NCI-H1694 (cell line): ENCODE data around the gene YJEFN3.
A peak's percentile ranks its signal among the peaks of the same experiment; 100 is the strongest.

ENCODE experiments used
- DNase-seq: peaks from one replicate; lab custom pipeline; 2025; lab: John Stamatoyannopoulos, UW

The YJEFN3 gene

GRCh38 chr19:19539698-19540063 is 11.0 kb downstream of the YJEFN3 start:
- DNase-seq = no peak

GRCh38 chr19:19540064-19540714 is 11.5 kb downstream of the YJEFN3 start:
- no peak for DNase-seq

- no peak for DNase-seq
Measured at GRCh38 chr19:19540715-19541515, 12.2 kb downstream of the YJEFN3 start.

- DNase-seq = no peak
Measured at GRCh38 chr19:19541616-19542015, 12.9 kb downstream of the YJEFN3 start.

- no peak for DNase-seq
Measured at GRCh38 chr19:19542507-19542906, 13.8 kb downstream of the YJEFN3 start.

- no peak for DNase-seq
Measured at GRCh38 chr19:19543101-19543500, 14.4 kb downstream of the YJEFN3 start.

GRCh38 chr19:19543640-19544039 is 14.9 kb downstream of the YJEFN3 start:
- no peak for DNase-seq

GRCh38 chr19:19544257-19544953 is 15.7 kb downstream of the YJEFN3 start:
- no peak for DNase-seq

- no peak for DNase-seq
Measured at GRCh38 chr19:19544954-19545591, 16.4 kb downstream of the YJEFN3 start.

- DNase-seq = no peak
Measured at GRCh38 chr19:19545707-19546106, 17.0 kb downstream of the YJEFN3 start.

GRCh38 chr19:19546751-19547162 is 18.0 kb downstream of the YJEFN3 start:
- DNase-seq = no peak

GRCh38 chr19:19547674-19548336 is 19.1 kb downstream of the YJEFN3 start:
- DNase-seq = no peak

- no peak for DNase-seq
Measured at GRCh38 chr19:19548915-19549759, 20.4 kb downstream of the YJEFN3 start.

- no peak for DNase-seq
Measured at GRCh38 chr19:19549804-19550464, 21.2 kb downstream of the YJEFN3 start.

GRCh38 chr19:19550485-19550929 is 21.8 kb downstream of the YJEFN3 start:
- DNase-seq = no peak

GRCh38 chr19:19550972-19551852 is 22.5 kb downstream of the YJEFN3 start:
- DNase-seq = no peak

- no peak for DNase-seq
Measured at GRCh38 chr19:19551853-19552192, 23.1 kb downstream of the YJEFN3 start.

- peak; percentile 10 for DNase-seq
Measured at GRCh38 chr19:19552798-19553197, 24.1 kb downstream of the YJEFN3 start.

- no peak for DNase-seq
Measured at GRCh38 chr19:19553670-19554069, 25.0 kb downstream of the YJEFN3 start.
